Effector memory CD4-positive, alpha-beta T cell (primary cell): ENCODE data around the gene PIM3.

Experiments
- DNase-seq, 3 donors: peaks; one replicate each; pipeline ENCODE4 v3.0.0-alpha.2; 2020
- H3K27ac ChIP-seq: 2 replicates; pipeline ENCODE4 v1.7.0; 2013; ENCODE audit warnings: mild to moderate bottlenecking, low read length, moderate library complexity; ENCODE audit not compliant: insufficient read depth, poor library complexity, severe bottlenecking
- H3K27me3 ChIP-seq: replicated peaks from 2 replicates; pipeline ENCODE4 v1.7.0; 2013; ENCODE audit warnings: mild to moderate bottlenecking, low read length; ENCODE audit not compliant: insufficient read depth, control insufficient read depth, poor library complexity, severe bottlenecking
- H3K36me3 ChIP-seq: 2 replicates; pipeline ENCODE4 v1.7.0; 2013; ENCODE audit warnings: mild to moderate bottlenecking, low read length, moderate library complexity; ENCODE audit not compliant: control insufficient read depth, insufficient read depth
- H3K4me1 ChIP-seq: 2 replicates; pipeline ENCODE4 v1.7.0; 2013; ENCODE audit warnings: low read length, mild to moderate bottlenecking; ENCODE audit not compliant: control insufficient read depth, insufficient read depth, poor library complexity, severe bottlenecking
- H3K4me3 ChIP-seq: 2 replicates; pipeline ENCODE4 v1.7.0; 2013; ENCODE audit warnings: low read length, low read depth, mild to moderate bottlenecking; ENCODE audit not compliant: insufficient read depth, poor library complexity, severe bottlenecking
- H3K9me3 ChIP-seq: 2 replicates; pipeline ENCODE4 v1.7.0; 2013; ENCODE audit warnings: mild to moderate bottlenecking, low read length, moderate library complexity; ENCODE audit not compliant: control insufficient read depth

The PIM3 gene

DNA sequence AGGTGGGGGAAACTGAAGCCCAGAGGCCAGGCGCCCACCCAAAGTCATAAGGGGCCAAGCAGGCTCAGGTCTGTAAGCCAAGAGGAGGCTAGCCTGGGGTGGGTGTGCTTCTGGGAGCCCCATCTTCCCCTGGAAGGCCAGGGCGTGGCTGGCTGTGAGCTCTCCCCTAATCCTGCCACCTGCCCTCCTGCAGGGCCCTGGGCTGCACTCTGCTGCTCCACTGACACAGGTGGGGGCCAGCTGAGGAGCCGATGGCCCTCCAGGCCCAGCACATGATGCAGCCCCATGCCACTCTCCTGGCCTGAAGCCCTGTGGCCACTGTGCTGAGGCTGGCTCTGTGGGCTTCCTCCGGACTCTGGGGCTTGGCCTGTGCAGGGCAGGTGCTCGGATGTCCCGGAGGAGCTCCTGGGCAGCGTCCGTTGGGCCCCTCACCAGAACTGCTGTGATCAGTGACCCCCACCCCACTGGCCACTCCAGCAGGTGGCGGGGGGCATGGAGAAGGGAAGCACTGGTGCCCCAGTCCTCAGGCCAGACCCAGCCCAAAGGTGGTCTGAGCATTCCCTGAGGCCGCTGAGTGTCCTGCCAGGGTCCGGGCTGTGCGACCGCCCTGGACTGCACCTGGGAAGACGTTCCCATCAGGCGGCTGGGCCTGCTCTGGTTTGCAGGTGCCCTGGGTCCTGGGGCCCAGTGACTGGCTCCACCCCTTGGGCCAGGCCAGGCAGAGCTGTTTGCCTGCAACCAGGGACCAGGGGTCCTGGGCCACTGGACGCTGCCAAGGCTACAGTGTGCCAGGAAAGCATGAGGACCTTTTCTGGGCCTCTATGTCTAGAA lies 8.5 kb downstream of the PIM3 start:
- no peaks in the 10 kb centered on the region for H3K36me3 ChIP-seq
- H3K4me1 ChIP-seq: peaks cover 28% of the 10 kb centered on the region
- no peaks in the 10 kb centered on the region for H3K27me3 ChIP-seq
- H3K27ac ChIP-seq: no peak overlapping the region
- H3K9me3 ChIP-seq: no peaks in the 10 kb centered on the region
- no peak overlapping the region for H3K4me3 ChIP-seq
- no peak for DNase-seq

DNA sequence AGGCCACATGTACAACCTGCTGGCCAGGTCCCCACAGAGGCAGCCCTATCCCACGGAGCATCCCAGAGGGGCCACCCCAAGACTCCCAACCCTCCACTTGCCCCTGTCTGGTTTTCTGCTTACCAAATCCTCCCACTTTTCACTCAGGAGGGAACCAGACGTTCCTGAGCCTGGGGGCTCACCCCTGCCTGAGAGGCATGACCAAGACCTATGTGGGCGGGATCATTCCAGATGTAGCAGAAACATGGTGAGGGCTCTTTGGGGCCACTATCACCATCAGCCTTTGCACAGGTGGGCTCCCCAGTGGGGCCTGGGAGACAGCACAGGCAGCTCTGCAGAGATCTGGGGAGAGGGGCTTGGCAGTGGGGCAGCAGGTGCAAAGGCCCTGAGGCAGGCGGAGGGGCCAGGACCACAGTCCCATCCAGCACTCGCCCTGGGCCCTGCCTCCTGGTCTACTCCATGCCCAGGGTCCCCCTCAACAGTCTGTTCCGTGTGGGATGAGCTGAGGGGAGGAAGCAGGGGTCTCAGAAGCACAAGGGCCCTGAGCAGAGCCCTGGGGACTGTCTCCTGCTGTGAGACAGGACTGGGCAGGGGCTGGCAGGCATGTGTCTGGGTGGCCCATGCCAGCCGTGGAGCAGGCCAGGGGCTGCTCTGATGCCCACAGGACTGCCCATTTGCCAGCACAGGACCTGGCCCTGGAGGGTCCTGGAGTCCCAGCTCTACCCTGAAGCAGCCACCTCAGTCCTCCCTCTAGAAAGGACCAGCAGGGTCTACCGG lies 9.4 kb downstream of the PIM3 start:
- no peaks in the 10 kb centered on the region for H3K9me3 ChIP-seq
- no peaks in the 10 kb centered on the region for H3K36me3 ChIP-seq
- H3K4me1 ChIP-seq: peaks cover 21% of the 10 kb centered on the region
- no peak overlapping the region for H3K4me3 ChIP-seq
- H3K27ac ChIP-seq: peak overlapping the region; percentile 56
- H3K27me3 ChIP-seq: no peaks in the 10 kb centered on the region
- DNase-seq: no peak

DNA sequence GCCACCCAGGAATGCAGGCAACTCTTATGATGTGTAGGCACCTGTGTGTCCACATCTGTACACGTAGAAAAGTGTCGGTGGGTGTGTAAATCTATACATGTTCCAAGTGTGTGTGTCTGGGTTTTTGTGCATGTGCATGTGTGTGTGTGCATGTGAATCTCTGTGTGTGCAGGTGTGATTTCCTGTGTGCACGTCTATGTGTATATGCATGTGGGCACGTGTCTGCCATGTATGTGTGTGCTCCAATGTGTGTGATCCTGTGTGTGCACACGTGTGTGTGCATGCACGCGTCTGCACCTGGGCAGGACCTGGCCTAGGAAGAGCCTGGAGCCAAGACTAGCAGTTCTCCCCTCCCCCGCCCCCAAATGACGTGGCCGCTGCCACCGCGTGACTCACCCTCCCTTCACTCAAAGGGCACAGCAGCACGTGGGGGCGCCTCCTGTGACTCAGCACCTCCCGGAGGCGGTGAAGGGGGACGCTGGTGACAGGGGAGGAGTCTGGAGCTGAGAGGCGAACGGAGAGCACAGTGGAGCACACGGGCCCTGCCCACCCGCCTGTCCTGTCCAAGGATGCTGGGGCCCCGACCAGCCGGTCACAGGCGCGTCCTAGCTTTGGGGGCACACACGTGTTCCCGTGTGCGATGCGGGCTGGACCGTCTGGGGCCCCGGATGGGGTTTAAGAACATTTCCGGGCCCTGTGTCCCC lies 10.1 kb downstream of the PIM3 start:
- peak; percentile 92 to 94 (median 93) for DNase-seq
- Histone ChIP-seq H3K27ac (peak overlapping the region; percentile 56), H3K4me3 (peak overlapping the region; percentile 55), H3K27me3 (no peaks in the 10 kb centered on the region), H3K9me3 (no peaks in the 10 kb centered on the region), H3K4me1 (peaks cover 23% of the 10 kb centered on the region), H3K36me3 (no peaks in the 10 kb centered on the region)

- Histone ChIP-seq H3K27ac (peak overlapping the region; percentile 56), H3K27me3 (no peaks in the 10 kb centered on the region), H3K9me3 (no peaks in the 10 kb centered on the region), H3K4me3 (peak overlapping the region; percentile 55), H3K36me3 (no peaks in the 10 kb centered on the region), H3K4me1 (peaks cover 31% of the 10 kb centered on the region)
- DNase-seq: no peak
These were observed 10.9 kb downstream of the PIM3 start for GRCh38 chr22:49971232-49972162.

GRCh38 chr22:49972163-49973017 lies 11.8 kb downstream of the PIM3 start:
- Histone ChIP-seq H3K4me3 (no peak overlapping the region), H3K27ac (no peak overlapping the region), H3K27me3 (no peaks in the 10 kb centered on the region)

DNA sequence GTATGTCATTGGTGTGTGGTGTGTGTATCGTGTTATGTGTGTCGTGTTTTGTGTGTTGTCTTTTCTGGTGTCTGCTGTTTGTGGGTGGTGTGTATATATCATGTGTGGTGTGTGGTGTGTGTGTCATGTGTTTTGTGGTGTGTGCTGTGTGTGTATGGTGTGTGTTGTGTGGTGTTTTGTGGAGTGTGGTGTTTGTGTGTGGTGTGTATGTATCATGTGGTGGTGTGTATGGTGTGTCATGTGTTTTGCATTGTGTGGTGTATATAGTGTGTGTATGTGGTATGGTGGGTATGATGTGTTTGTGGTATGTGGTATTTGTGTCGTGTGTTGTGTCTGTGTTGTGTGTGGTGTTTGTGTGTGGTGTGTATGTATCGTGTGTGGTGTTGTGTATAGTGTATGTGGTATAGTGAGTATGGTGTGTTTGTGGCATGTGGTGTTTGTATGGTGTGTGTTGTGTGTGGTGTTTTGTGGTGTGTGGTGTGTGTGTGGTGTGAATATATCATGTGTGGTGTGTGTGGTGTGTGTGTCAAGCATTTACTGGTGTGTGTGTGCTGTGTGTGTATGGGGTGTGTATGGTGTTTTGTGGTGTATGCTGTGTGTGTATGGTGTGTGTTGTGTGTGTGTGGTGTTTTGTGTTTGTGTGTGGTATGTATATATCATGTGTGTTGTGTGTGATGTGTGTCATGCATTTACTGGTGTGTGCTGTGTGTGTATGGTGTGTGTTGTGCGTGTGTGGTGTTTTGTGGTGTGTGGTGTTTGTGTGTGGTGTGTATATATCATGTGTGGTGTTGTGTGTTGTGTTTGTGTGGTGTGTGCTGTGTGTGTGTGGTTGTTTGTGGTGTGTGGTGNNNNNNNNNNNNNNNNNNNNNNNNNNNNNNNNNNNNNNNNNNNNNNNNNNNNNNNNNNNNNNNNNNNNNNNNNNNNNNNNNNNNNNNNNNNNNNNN lies 12.7 kb downstream of the PIM3 start:
- Histone ChIP-seq H3K27ac (no peak overlapping the region), H3K4me3 (no peak overlapping the region), H3K36me3 (no peaks in the 10 kb centered on the region), H3K27me3 (no peaks in the 10 kb centered on the region), H3K9me3 (no peaks in the 10 kb centered on the region), H3K4me1 (peaks cover 34% of the 10 kb centered on the region)
- DNase-seq: no peak

More at GRCh38 chr22:49972163-49973017, 11.8 kb downstream of the PIM3 start:
- no peak for DNase-seq
- H3K9me3 ChIP-seq: no peaks in the 10 kb centered on the region
- no peaks in the 10 kb centered on the region for H3K36me3 ChIP-seq
- peaks cover 34% of the 10 kb centered on the region for H3K4me1 ChIP-seq

- no peak for DNase-seq
- Histone ChIP-seq H3K9me3 (no peaks in the 10 kb centered on the region), H3K27me3 (no peaks in the 10 kb centered on the region), H3K27ac (peak overlapping the region; percentile 51), H3K4me3 (no peak overlapping the region), H3K4me1 (peaks cover 26% of the 10 kb centered on the region), H3K36me3 (no peaks in the 10 kb centered on the region)
These were observed 15.2 kb downstream of the PIM3 start for GRCh38 chr22:49975543-49976389.
